SK-N-SH (cell line): ENCODE results near the gene BID. TPM values are rescaled to one million over a fixed set of nuclear protein-coding genes. Genes with fewer than 3 reads are reported as not detected.
A peak's percentile ranks its signal among the peaks of the same experiment; 100 is the strongest.

ENCODE experiments used
- CTCF ChIA-PET: fragments of 300-600, 350-600 bp; formaldehyde crosslinking; extraction: SDS; loops from one replicate; lab custom pipeline; 2021; lab: Yijun Ruan, JAX
- POLR2A ChIA-PET: fragments of 350-600 bp; sonication (Branson Sonifier 250); formaldehyde crosslinking; extraction: SDS; loops from one replicate; lab custom pipeline; 2020; ENCODE audit warnings: antibody characterized with exemption, inconsistent platforms; lab: Yijun Ruan, JAX
- DNase-seq: peaks from one replicate; pipeline ENCODE4 v3.0.0; 2012
- H2AFZ ChIP-seq: fragments of 200-600 bp; sonication (generic); 2 replicates; pipeline ENCODE4 v1.8.1; 2016; ENCODE audit warnings: antibody characterized with exemption, mild to moderate bottlenecking, low read depth
- H3F3A ChIP-seq: fragments of 200-600 bp; sonication (generic); replicated peaks from 2 replicates; pipeline ENCODE3; 2016; ENCODE audit warnings: antibody characterized with exemption, mild to moderate bottlenecking; ENCODE audit not compliant: insufficient read depth
- H3K27ac ChIP-seq, 2 experiments: fragments of 200-500 bp in 1 of 2; fragments of 200-600 bp in 1 of 2; sonication (Bioruptor generic) in 1 of 2; sonication (generic), shearing (Covaris generic) in 1 of 2; 2 replicates each; pipeline versions ENCODE4 v1.5.1 to v1.6.1; 2014 to 2016; ENCODE audit warnings: low read depth in 2 of 2, inconsistent platforms in 1 of 2, low read length in 1 of 2, mild to moderate bottlenecking in 1 of 2, mixed read lengths in 1 of 2
- H3K27me3 ChIP-seq: fragments of 200-600 bp; sonication (generic), shearing (Covaris generic); 2 replicates; pipeline ENCODE4 v1.6.1; 2016; ENCODE audit warnings: mixed run types; ENCODE audit not compliant: insufficient read depth
- H3K36me3 ChIP-seq, 2 experiments: fragments of 200-500 bp in 1 of 2; fragments of 200-600 bp in 1 of 2; sonication (Bioruptor generic) in 1 of 2; sonication (generic) in 1 of 2; replicated peaks in 1 of 2; 2 replicates each; pipeline versions ENCODE3 to v1.5.1; 2014 to 2016; ENCODE audit warnings: low read length in 1 of 2, mild to moderate bottlenecking in 1 of 2; ENCODE audit not compliant: insufficient read depth in 2 of 2, control insufficient read depth in 1 of 2
- H3K4me1 ChIP-seq, 2 experiments: fragments of 200-500 bp in 1 of 2; fragments of 200-600 bp in 1 of 2; sonication (Bioruptor generic) in 1 of 2; sonication (generic), shearing (Covaris generic) in 1 of 2; 2 replicates each; pipeline versions ENCODE4 v1.5.1 to v1.6.1; 2014 to 2016; ENCODE audit warnings: low read depth in 1 of 2, low read length in 1 of 2, mixed run types in 1 of 2; ENCODE audit not compliant: insufficient read depth in 2 of 2, control insufficient read depth in 1 of 2
- H3K4me2 ChIP-seq: fragments of 200-600 bp; sonication (generic), shearing (Covaris generic); 2 replicates; pipeline ENCODE4 v1.6.1; 2017; ENCODE audit warnings: mixed run types
- H3K4me3 ChIP-seq, 2 experiments: fragments of 200-500 bp in 1 of 2; fragments of 200-600 bp in 1 of 2; sonication (Bioruptor generic) in 1 of 2; sonication (generic), shearing (Covaris generic) in 1 of 2; 2 replicates each; pipeline versions ENCODE4 v1.5.1 to v1.8.1; 2014 to 2016; ENCODE audit warnings: low read depth in 2 of 2, inconsistent platforms in 1 of 2, low read length in 1 of 2, mild to moderate bottlenecking in 1 of 2, mixed read lengths in 1 of 2, moderate library complexity in 1 of 2
- H3K79me2 ChIP-seq: fragments of 200-600 bp; sonication (generic); 2 replicates; pipeline ENCODE4 v1.8.1; 2017; ENCODE audit warnings: mild to moderate bottlenecking; ENCODE audit not compliant: insufficient read depth
- H3K9ac ChIP-seq: fragments of 200-600 bp; sonication (generic); 2 replicates; pipeline ENCODE4 v1.6.1; 2017; ENCODE audit warnings: mixed run types
- H3K9me2 ChIP-seq: fragments of 200-600 bp; sonication (generic); 2 replicates; pipeline ENCODE4 v1.6.1; 2017; ENCODE audit warnings: mixed run types
- H3K9me3 ChIP-seq: fragments of 200-600 bp; sonication (generic); 2 replicates; pipeline ENCODE4 v1.6.1; 2017; ENCODE audit warnings: mixed run types, mild to moderate bottlenecking, moderate library complexity
- H4K20me1 ChIP-seq: fragments of 200-600 bp; sonication (generic); 2 replicates; pipeline ENCODE4 v1.6.1; 2017; ENCODE audit warnings: mild to moderate bottlenecking, mixed run types; ENCODE audit not compliant: insufficient read depth
- FOXM1 ChIP-seq: IDR thresholded peaks from 2 replicates; pipeline ENCODE4 v1.4.0; 2012; ENCODE audit warnings: low read depth, mild to moderate bottlenecking
- GABPA ChIP-seq: IDR thresholded peaks from 2 replicates; pipeline ENCODE4 v1.4.0; 2012; ENCODE audit warnings: low read depth, mild to moderate bottlenecking
- MXI1 ChIP-seq: IDR thresholded peaks from 2 replicates; pipeline ENCODE4 v1.6.1; 2012; ENCODE audit warnings: mild to moderate bottlenecking, low read depth, low read length, improper control_type of control experiment
- POLR2AphosphoS5 ChIP-seq: IDR thresholded peaks from 2 replicates; pipeline ENCODE4 v1.6.1; 2012; ENCODE audit warnings: low read depth, low read length
- RAD21 ChIP-seq: IDR thresholded peaks from 2 replicates; pipeline ENCODE4 v1.6.1; 2012; ENCODE audit warnings: mild to moderate bottlenecking, low read length
- SIN3A ChIP-seq: IDR thresholded peaks from 2 replicates; pipeline ENCODE4 v1.6.1; 2012; ENCODE audit warnings: low read depth, mild to moderate bottlenecking, low read length, moderate library complexity, borderline replicate concordance
- TAF1 ChIP-seq: IDR thresholded peaks from 2 replicates; pipeline ENCODE4 v1.6.1; 2012; ENCODE audit warnings: low read depth, mild to moderate bottlenecking, low read length, moderate library complexity, borderline replicate concordance
- TCF12 ChIP-seq: IDR thresholded peaks from 2 replicates; pipeline ENCODE4 v1.4.0; 2012
- TEAD4 ChIP-seq: IDR thresholded peaks from 2 replicates; pipeline ENCODE4 v1.4.0; 2012; ENCODE audit warnings: mild to moderate bottlenecking, borderline replicate concordance; ENCODE audit not compliant: insufficient read depth
- WGBS: methylation state at CpG from one replicate; pipeline ENCODE4 v1.1.6; 2017; ENCODE audit warnings: low lambda C conversion rate; 5-methylcytosine and 5-hydroxymethylcytosine counted together
- polyA plus RNA-seq, 3 experiments: library from polyadenylated mRNA; depleted of rRNA; stranded (reverse); fragments of >200 nt; gene quantifications; 2 replicates each; pipeline ENCODE4 v1.2.3, GENCODE V29; 2012
- TF ChIP-seq, protein P1 (sequence below): IDR thresholded peaks from 2 replicates; pipeline ENCODE4 v1.6.1; 2012; ENCODE audit warnings: mild to moderate bottlenecking, low read depth, low read length, moderate library complexity
- TF ChIP-seq, protein P2 (sequence below): fragments of 200-600 bp; sonication (generic); IDR thresholded peaks from 2 replicates; pipeline ENCODE4 v1.6.1; 2017; ENCODE audit warnings: antibody characterized with exemption, mild to moderate bottlenecking, moderate library complexity
- TF ChIP-seq, protein P3 (sequence below): IDR thresholded peaks from 2 replicates; pipeline ENCODE4 v1.4.0; 2012; ENCODE audit warnings: low read depth, borderline replicate concordance
- TF ChIP-seq, protein P4 (sequence below): IDR thresholded peaks from 2 replicates; pipeline ENCODE4; 2012

The BID gene
- polyA plus RNA-seq, 1 of the 3 experiments (the other 2 are of a cell fraction): 139 TPM

DNA sequence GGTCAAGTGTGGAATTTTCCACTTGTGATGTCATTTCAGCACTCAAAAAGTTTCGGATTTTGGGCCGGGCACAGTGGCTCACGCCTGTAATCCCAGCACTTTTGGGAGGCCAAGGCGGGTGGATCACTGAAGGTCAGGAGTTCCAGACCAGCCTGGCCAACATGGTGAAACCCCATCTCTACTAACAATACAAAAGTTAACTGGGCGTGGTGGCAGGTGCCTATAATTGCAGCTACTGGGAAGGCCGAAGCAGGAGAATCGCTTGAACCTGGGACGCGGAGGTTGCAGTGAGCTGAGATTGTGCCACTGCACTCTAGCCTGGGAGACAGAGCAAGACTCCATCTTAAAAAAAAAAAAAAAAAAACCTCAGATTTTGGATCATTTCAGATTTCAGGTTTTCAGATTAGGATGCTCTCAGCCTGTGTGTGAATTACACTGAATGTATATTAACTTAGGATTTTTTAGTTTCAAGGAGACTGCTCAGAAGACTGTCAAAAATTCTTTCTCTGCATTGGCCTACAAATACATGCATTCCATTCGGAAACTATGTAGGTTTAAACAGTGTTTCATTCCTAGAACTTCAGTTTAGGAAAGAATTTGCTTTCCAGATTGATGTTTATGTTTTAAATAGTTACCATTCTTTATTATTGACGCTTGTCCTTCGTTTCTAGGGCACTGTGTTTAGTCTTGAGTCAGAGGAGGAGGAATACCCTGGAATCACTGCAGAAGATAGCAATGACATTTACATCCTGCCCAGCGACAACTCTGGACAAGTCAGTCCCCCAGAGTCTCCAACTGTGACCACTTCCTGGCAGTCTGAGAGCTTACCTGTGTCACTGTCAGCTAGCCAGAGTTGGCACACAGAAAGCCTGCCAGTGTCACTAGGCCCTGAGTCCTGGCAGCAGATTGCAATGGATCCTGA lies 48.0 kb downstream of the BID start:
- H3K4me1 ChIP-seq: peaks cover 9 to 20% of the 10 kb centered on the region in 2 experiments; a peak in 3 of 4 replicates
- peak overlapping the region in 1 of 2 experiments; percentile 65; a peak in 2 of 4 replicates for H3K27ac ChIP-seq
- 92% methylated on average over 13 of the region's 13 CpGs for WGBS
- H3K9me2 ChIP-seq: no peaks in the 10 kb centered on the region
- CTCF ChIA-PET: interaction anchor here (5.5 kb wide), 1 partner anchor 16 kb away, joined by 31 read pairs; no protein-coding TSS in a partner anchor
- no peaks in the 10 kb centered on the region for H3K27me3 ChIP-seq
- TF ChIP-seq TEAD4 (no peak), TAF1 (no peak), POLR2AphosphoS5 (no peak)
- TF ChIP-seq, protein P1, sequence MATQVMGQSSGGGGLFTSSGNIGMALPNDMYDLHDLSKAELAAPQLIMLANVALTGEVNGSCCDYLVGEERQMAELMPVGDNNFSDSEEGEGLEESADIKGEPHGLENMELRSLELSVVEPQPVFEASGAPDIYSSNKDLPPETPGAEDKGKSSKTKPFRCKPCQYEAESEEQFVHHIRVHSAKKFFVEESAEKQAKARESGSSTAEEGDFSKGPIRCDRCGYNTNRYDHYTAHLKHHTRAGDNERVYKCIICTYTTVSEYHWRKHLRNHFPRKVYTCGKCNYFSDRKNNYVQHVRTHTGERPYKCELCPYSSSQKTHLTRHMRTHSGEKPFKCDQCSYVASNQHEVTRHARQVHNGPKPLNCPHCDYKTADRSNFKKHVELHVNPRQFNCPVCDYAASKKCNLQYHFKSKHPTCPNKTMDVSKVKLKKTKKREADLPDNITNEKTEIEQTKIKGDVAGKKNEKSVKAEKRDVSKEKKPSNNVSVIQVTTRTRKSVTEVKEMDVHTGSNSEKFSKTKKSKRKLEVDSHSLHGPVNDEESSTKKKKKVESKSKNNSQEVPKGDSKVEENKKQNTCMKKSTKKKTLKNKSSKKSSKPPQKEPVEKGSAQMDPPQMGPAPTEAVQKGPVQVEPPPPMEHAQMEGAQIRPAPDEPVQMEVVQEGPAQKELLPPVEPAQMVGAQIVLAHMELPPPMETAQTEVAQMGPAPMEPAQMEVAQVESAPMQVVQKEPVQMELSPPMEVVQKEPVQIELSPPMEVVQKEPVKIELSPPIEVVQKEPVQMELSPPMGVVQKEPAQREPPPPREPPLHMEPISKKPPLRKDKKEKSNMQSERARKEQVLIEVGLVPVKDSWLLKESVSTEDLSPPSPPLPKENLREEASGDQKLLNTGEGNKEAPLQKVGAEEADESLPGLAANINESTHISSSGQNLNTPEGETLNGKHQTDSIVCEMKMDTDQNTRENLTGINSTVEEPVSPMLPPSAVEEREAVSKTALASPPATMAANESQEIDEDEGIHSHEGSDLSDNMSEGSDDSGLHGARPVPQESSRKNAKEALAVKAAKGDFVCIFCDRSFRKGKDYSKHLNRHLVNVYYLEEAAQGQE: no peak
- no peak overlapping the region for H3K4me3 ChIP-seq
- peaks cover 46% of the 10 kb centered on the region; the same call in 1 of the 2 replicates for H3K79me2 ChIP-seq
- H3F3A ChIP-seq: no peaks in the 10 kb centered on the region
- POLR2A ChIA-PET: no interaction called here
- H2AFZ ChIP-seq: no peak overlapping the region
- 0 out of 2 replicates have a peak, but pooled peaks cover 3% of the 10 kb centered on the region for H4K20me1 ChIP-seq
- no peak overlapping the region for H3K9ac ChIP-seq
- H3K4me2 ChIP-seq: no peak overlapping the region
- DNase-seq: no peak
- no peaks in the 10 kb centered on the region for H3K9me3 ChIP-seq
- H3K36me3 ChIP-seq: peaks cover 18 to 38% of the 10 kb centered on the region in 2 experiments

DNA sequence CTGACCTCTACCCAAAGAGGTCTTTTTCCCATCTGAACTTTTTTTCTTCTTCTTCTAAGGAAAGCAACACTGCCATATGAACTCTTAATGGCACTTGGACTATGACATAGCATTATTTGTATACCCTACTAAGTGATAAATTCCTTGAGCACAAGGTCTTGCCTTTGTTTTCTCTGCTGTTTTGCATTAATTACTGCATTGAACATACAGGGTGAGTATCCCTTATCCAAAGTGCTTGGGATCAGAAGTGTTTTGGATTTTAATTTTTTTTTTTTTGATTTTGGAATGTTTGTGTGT lies 48.8 kb downstream of the BID start:
- ChIA-PET CTCF (interaction anchor here (1.2 to 1.7 kb wide), 2 partner anchors 13 to 104 kb away, joined by 4 to 5 read pairs; no protein-coding TSS in a partner anchor), POLR2A (no interaction called here)
- 0 out of 2 replicates have a peak, but pooled peaks cover 3% of the 10 kb centered on the region for H4K20me1 ChIP-seq
- H3F3A ChIP-seq: no peaks in the 10 kb centered on the region
- no peak overlapping the region for H2AFZ ChIP-seq
- peaks cover 9 to 20% of the 10 kb centered on the region in 2 experiments; a peak in 3 of 4 replicates for H3K4me1 ChIP-seq
- H3K79me2 ChIP-seq: peaks cover 48% of the 10 kb centered on the region
- no peak for DNase-seq
- peaks cover 18 to 35% of the 10 kb centered on the region in 2 experiments for H3K36me3 ChIP-seq
- no peaks in the 10 kb centered on the region for H3K9me2 ChIP-seq
- H3K4me2 ChIP-seq: no peak overlapping the region
- peak overlapping the region in 1 of 2 experiments; percentile 34; a peak in 1 of 4 replicates for H3K27ac ChIP-seq
- no peaks in the 10 kb centered on the region for H3K9me3 ChIP-seq
- no peak overlapping the region for H3K4me3 ChIP-seq
- no peak overlapping the region for H3K9ac ChIP-seq
- H3K27me3 ChIP-seq: no peaks in the 10 kb centered on the region
- TF ChIP-seq RAD21 (no peak), TCF12 (no peak), GABPA (no peak), FOXM1 (no peak), TEAD4 (no peak), MXI1 (no peak), TAF1 (no peak), SIN3A (no peak)
- TF ChIP-seq, protein P2, sequence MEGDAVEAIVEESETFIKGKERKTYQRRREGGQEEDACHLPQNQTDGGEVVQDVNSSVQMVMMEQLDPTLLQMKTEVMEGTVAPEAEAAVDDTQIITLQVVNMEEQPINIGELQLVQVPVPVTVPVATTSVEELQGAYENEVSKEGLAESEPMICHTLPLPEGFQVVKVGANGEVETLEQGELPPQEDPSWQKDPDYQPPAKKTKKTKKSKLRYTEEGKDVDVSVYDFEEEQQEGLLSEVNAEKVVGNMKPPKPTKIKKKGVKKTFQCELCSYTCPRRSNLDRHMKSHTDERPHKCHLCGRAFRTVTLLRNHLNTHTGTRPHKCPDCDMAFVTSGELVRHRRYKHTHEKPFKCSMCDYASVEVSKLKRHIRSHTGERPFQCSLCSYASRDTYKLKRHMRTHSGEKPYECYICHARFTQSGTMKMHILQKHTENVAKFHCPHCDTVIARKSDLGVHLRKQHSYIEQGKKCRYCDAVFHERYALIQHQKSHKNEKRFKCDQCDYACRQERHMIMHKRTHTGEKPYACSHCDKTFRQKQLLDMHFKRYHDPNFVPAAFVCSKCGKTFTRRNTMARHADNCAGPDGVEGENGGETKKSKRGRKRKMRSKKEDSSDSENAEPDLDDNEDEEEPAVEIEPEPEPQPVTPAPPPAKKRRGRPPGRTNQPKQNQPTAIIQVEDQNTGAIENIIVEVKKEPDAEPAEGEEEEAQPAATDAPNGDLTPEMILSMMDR: no peak
- TF ChIP-seq, protein P1: no peak
- TF ChIP-seq, protein P3, sequence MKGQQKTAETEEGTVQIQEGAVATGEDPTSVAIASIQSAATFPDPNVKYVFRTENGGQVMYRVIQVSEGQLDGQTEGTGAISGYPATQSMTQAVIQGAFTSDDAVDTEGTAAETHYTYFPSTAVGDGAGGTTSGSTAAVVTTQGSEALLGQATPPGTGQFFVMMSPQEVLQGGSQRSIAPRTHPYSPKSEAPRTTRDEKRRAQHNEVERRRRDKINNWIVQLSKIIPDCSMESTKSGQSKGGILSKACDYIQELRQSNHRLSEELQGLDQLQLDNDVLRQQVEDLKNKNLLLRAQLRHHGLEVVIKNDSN: no peak
- TF ChIP-seq, protein P4, sequence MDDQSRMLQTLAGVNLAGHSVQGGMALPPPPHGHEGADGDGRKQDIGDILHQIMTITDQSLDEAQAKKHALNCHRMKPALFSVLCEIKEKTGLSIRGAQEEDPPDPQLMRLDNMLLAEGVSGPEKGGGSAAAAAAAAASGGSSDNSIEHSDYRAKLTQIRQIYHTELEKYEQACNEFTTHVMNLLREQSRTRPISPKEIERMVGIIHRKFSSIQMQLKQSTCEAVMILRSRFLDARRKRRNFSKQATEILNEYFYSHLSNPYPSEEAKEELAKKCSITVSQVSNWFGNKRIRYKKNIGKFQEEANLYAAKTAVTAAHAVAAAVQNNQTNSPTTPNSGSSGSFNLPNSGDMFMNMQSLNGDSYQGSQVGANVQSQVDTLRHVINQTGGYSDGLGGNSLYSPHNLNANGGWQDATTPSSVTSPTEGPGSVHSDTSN: no peak
